IMR-90 (cell line): ENCODE measurements around the gene EFHC1. TPM values are rescaled to one million over a fixed set of nuclear protein-coding genes. Genes with fewer than 3 reads are reported as not detected.

Experiments
- ATAC-seq: fragments of 200-7000 bp; cut with Tn5 transposase; 2 replicates; pipeline ENCODE4 v1.9.1; 2020; ENCODE audit warnings: low read depth, mild to moderate bottlenecking, moderate library complexity
- BruUV-seq: library from RNA; stranded (reverse); fragments of 400-500 nt; replicated peaks from 2 replicates; lab custom pipeline; 2021; lab: Mats Ljungman, UMichigan
- CTCF ChIA-PET: fragments of 300-600 bp; formaldehyde crosslinking; extraction: SDS; loops from one replicate; lab custom pipeline; 2021; ENCODE audit warnings: antibody characterized with exemption; lab: Yijun Ruan, JAX
- POLR2A ChIA-PET: fragments of 300-600 bp; sonication (Branson Sonifier 250); formaldehyde crosslinking; loops from one replicate; lab custom pipeline; 2022; ENCODE audit warnings: antibody characterized with exemption; ENCODE audit not compliant: unreplicated experiment; lab: Charles Lee
- DNase-seq: peaks from one replicate; pipeline ENCODE4 v3.0.0; 2013
- H2AFZ ChIP-seq: replicated peaks from 2 replicates; pipeline ENCODE3; 2013; ENCODE audit warnings: low read length, mild to moderate bottlenecking; ENCODE audit not compliant: poor library complexity
- H2AK5ac ChIP-seq: 2 replicates; pipeline ENCODE4 v1.6.1; 2013; ENCODE audit warnings: low read depth, low read length, inconsistent platforms
- H2AK9ac ChIP-seq: replicated peaks from 2 replicates; pipeline ENCODE3; 2013; ENCODE audit warnings: mild to moderate bottlenecking, low read depth, low read length, moderate library complexity; ENCODE audit not compliant: poor library complexity
- H2BK120ac ChIP-seq: 2 replicates; pipeline ENCODE4 v1.6.1; 2013; ENCODE audit warnings: low read depth, low read length, inconsistent platforms
- H2BK15ac ChIP-seq: 3 replicates; pipeline ENCODE4 v1.6.1; 2013; ENCODE audit warnings: low read depth, low read length, inconsistent platforms
- H2BK20ac ChIP-seq: 2 replicates; pipeline ENCODE4 v1.6.1; 2013; ENCODE audit warnings: low read depth, mild to moderate bottlenecking, inconsistent platforms, low read length, moderate library complexity
- H2BK5ac ChIP-seq: 2 replicates; pipeline ENCODE4 v1.6.1; 2013; ENCODE audit warnings: mild to moderate bottlenecking, low read depth, low read length, inconsistent platforms; ENCODE audit not compliant: poor library complexity, severe bottlenecking
- H3K14ac ChIP-seq: replicated peaks from 2 replicates; pipeline ENCODE4 v1.6.1; 2013; ENCODE audit warnings: low read depth, low read length, inconsistent platforms
- H3K18ac ChIP-seq: 2 replicates; pipeline ENCODE4 v1.6.1; 2013; ENCODE audit warnings: low read depth, low read length, control low read depth
- H3K23ac ChIP-seq: 2 replicates; pipeline ENCODE4 v1.6.1; 2013; ENCODE audit warnings: low read depth, low read length, inconsistent platforms
- H3K27ac ChIP-seq: 2 replicates; pipeline ENCODE4 v1.5.1; 2013; ENCODE audit warnings: mild to moderate bottlenecking, control low read depth, low read length; ENCODE audit not compliant: insufficient read depth
- H3K27me3 ChIP-seq: 2 replicates; pipeline ENCODE4 v1.6.1; 2013; ENCODE audit warnings: low read length; ENCODE audit not compliant: control insufficient read depth, insufficient read depth
- H3K36me3 ChIP-seq: 2 replicates; pipeline ENCODE4 v1.6.1; 2013; ENCODE audit warnings: low read length, mixed read lengths; ENCODE audit not compliant: control insufficient read depth, insufficient read depth
- H3K4ac ChIP-seq: 2 replicates; pipeline ENCODE4 v1.6.1; 2013; ENCODE audit warnings: low read depth, low read length, inconsistent platforms
- H3K4me1 ChIP-seq: 2 replicates; pipeline ENCODE4 v1.6.1; 2013; ENCODE audit warnings: low read length, mixed read lengths; ENCODE audit not compliant: control insufficient read depth, insufficient read depth
- H3K4me2 ChIP-seq: 2 replicates; pipeline ENCODE4 v1.6.1; 2013; ENCODE audit warnings: low read depth, mild to moderate bottlenecking, control low read depth, low read length, moderate library complexity
- H3K4me3 ChIP-seq: 2 replicates; pipeline ENCODE4 v1.5.1; 2013; ENCODE audit warnings: low read depth, mild to moderate bottlenecking, control low read depth, low read length, moderate library complexity; ENCODE audit not compliant: insufficient read depth
- H3K56ac ChIP-seq: 2 replicates; pipeline ENCODE4 v1.6.1; 2013; ENCODE audit warnings: low read length, inconsistent platforms; ENCODE audit not compliant: insufficient read depth; ENCODE audit errors: extremely low read depth
- H3K79me1 ChIP-seq, 2 experiments: 2 replicates each; pipeline ENCODE4 v1.6.1; 2013; ENCODE audit warnings: low read length in 2 of 2, inconsistent platforms in 1 of 2, low read depth in 1 of 2
- H3K9ac ChIP-seq: 2 replicates; pipeline ENCODE4 v1.6.1; 2013; ENCODE audit warnings: low read depth, low read length, control low read depth
- H3K9me1 ChIP-seq: 2 replicates; pipeline ENCODE4 v1.6.1; 2013; ENCODE audit warnings: low read length, inconsistent platforms; ENCODE audit not compliant: insufficient read depth
- H3K9me3 ChIP-seq: 2 replicates; pipeline ENCODE4 v1.6.1; 2013; ENCODE audit warnings: low read length; ENCODE audit not compliant: control insufficient read depth, insufficient read depth
- H4K20me1 ChIP-seq: 2 replicates; pipeline ENCODE4 v1.6.1; 2013; ENCODE audit warnings: low read length, inconsistent platforms; ENCODE audit not compliant: insufficient read depth
- H4K5ac ChIP-seq: 2 replicates; pipeline ENCODE4 v1.6.1; 2013; ENCODE audit warnings: mild to moderate bottlenecking, low read depth, low read length, control low read depth
- H4K8ac ChIP-seq, 2 experiments: 2 replicates each; pipeline ENCODE4 v1.6.1; 2013; ENCODE audit warnings: low read depth in 2 of 2, low read length in 2 of 2, control low read depth in 1 of 2, inconsistent platforms in 1 of 2
- H4K91ac ChIP-seq: 2 replicates; pipeline ENCODE4 v1.6.1; 2013; ENCODE audit warnings: low read depth, low read length, inconsistent platforms; ENCODE audit not compliant: insufficient read depth
- BHLHE40 ChIP-seq: fragments of 150-350 bp; IDR thresholded peaks from 2 replicates; pipeline ENCODE4 v1.6.1; 2016; ENCODE audit warnings: mild to moderate bottlenecking, low read depth, low read length
- CTCF ChIP-seq: conservative IDR thresholded peaks from 2 replicates; pipeline ENCODE4 v1.5.1; 2012; ENCODE audit warnings: mild to moderate bottlenecking, low read depth, low read length, improper control_type of control experiment
- ELK1 ChIP-seq: fragments of 150-350 bp; IDR thresholded peaks from 2 replicates; pipeline ENCODE4 v1.6.1; 2016; ENCODE audit warnings: low read depth, mild to moderate bottlenecking, low read length, moderate library complexity, borderline replicate concordance
- FOS ChIP-seq: fragments of 150-350 bp; IDR thresholded peaks from 2 replicates; pipeline ENCODE4 v1.6.1; 2016; ENCODE audit warnings: low read depth, low read length
- MAFK ChIP-seq: IDR thresholded peaks from 2 replicates; pipeline ENCODE4 v1.6.1; 2012; ENCODE audit warnings: low read depth, low read length, improper control_type of control experiment
- MAZ ChIP-seq: IDR thresholded peaks from 2 replicates; pipeline ENCODE4 v1.6.1; 2012; ENCODE audit warnings: low read depth, mild to moderate bottlenecking, low read length, improper control_type of control experiment, moderate library complexity, borderline replicate concordance
- POLR2A ChIP-seq: IDR thresholded peaks from 2 replicates; pipeline ENCODE4 v1.6.1; 2012; ENCODE audit warnings: mild to moderate bottlenecking, low read depth, low read length
- RAD21 ChIP-seq: IDR thresholded peaks from 2 replicates; pipeline ENCODE4 v1.6.1; 2012; ENCODE audit warnings: low read length, improper control_type of control experiment
- RCOR1 ChIP-seq: IDR thresholded peaks from 2 replicates; pipeline ENCODE4 v1.6.1; 2012; ENCODE audit warnings: mild to moderate bottlenecking, low read length, improper control_type of control experiment; ENCODE audit not compliant: insufficient replicate concordance
- RFX5 ChIP-seq: IDR thresholded peaks from 2 replicates; pipeline ENCODE4 v1.8.0; 2012; ENCODE audit warnings: low read depth, mild to moderate bottlenecking, low read length, moderate library complexity
- WGBS, 2 experiments: methylation state at CpG; one replicate each; pipeline versions ENCODE4 v1.1.5 to v1.1.7; 2013; ENCODE audit warnings: missing lambda C conversion rate in 2 of 2; ENCODE audit not compliant: insufficient read length in 1 of 2; ENCODE audit errors: extremely low coverage in 2 of 2; 5-methylcytosine and 5-hydroxymethylcytosine counted together
- dilution Hi-C: fragments of 300-500 bp; cut with HindIII; formaldehyde crosslinking; loops from one replicate; pipeline ENCODE4 v1.14.3; 2018; ENCODE audit warnings: low sequenced_read_pairs; ENCODE audit not compliant: unreplicated experiment
- in situ Hi-C: fragments of 300-500 bp; cut with MboI; formaldehyde crosslinking; loops from 3 replicates; pipeline ENCODE4 v1.14.3; 2019; ENCODE audit warnings: low sequenced_read_pairs, inconsistent platforms, mixed read lengths
- intact Hi-C: fragments of 100-400 bp; cut with micrococcal nuclease; formaldehyde crosslinking; loops from 2 replicates; pipeline ENCODE4 v1.10.0; 2022
- polyA plus RNA-seq, 3 experiments: library from polyadenylated mRNA; depleted of rRNA; stranded (reverse); fragments of >200 nt; gene quantifications; 2 replicates each; pipeline ENCODE4 v1.2.3, GENCODE V29; 2012; ENCODE audit warnings: low replicate concordance in 1 of 3
- total RNA-seq: library from RNA; depleted of rRNA; stranded (reverse); fragments of >200 nt; gene quantifications from 2 replicates; pipeline ENCODE4 v1.2.3, GENCODE V29; 2012

The EFHC1 gene
- total and polyA plus RNA-seq, 2 of the 4 experiments (the other 2 are of a cell fraction): 14.0 to 23.0 TPM

- Histone ChIP-seq H3K18ac (peak overlapping the region; percentile 47; the same call in 1 of the 2 replicates), H2BK15ac (0 out of 3 replicates have a peak overlapping the region, but pooled peaks have one; percentile 11), H4K5ac (peak overlapping the region; percentile 34; the same call in 1 of the 2 replicates), H3K4me2 (no peak overlapping the region), H3K9me3 (no peaks in the 10 kb centered on the region), H3K9ac (no peak overlapping the region), H3K56ac (no peak overlapping the region), H3K14ac (0 out of 2 replicates have a peak overlapping the region, but pooled peaks have one; percentile 12), H3K4me1 (peaks cover 37% of the 10 kb centered on the region), H2AK5ac (peak overlapping the region; percentile 65), H4K20me1 (peaks cover 72% of the 10 kb centered on the region), H3K27ac (no peak overlapping the region), H3K23ac (peak overlapping the region; percentile 50; the same call in 1 of the 2 replicates), H3K27me3 (no peaks in the 10 kb centered on the region), H3K36me3 (peaks cover 1% of the 10 kb centered on the region; the same call in 1 of the 2 replicates), H4K8ac (peak overlapping the region; percentile 24 to 28; a peak in 3 of 4 replicates), H2AK9ac (no peak overlapping the region), H2BK20ac (no peak overlapping the region), H3K4me3 (no peak overlapping the region), H3K79me1 (peaks cover 6 to 69% of the 10 kb centered on the region in 2 experiments; a peak in 3 of 4 replicates), H2AFZ (no peak overlapping the region), H2BK120ac (no peak overlapping the region), H4K91ac (no peak overlapping the region; the same call in 1 of the 2 replicates), H3K9me1 (peaks cover 41% of the 10 kb centered on the region), H3K4ac (peak overlapping the region; percentile 37), H2BK5ac (peak overlapping the region; percentile 43)
- ChIA-PET POLR2A (no interaction called here), CTCF (no interaction called here)
- WGBS, 2 experiments: 100% methylated on average over 1 of the region's 3 CpGs; no CpG with 5 or more reads in 1 of the 2 experiments
- DNase-seq (no peak), ATAC-seq (no peak)
- intact Hi-C loops: no loop called here
- dilution Hi-C loops: no loop called here
- TF ChIP-seq RAD21: no peak
- TF ChIP-seq RCOR1: no peak
- TF ChIP-seq CTCF: no peak
- no peak for TF ChIP-seq FOS
- TF ChIP-seq ELK1: no peak
- TF ChIP-seq MAFK: no peak
- TF ChIP-seq MAZ: no peak
- no peak for TF ChIP-seq POLR2A
- no peak for TF ChIP-seq BHLHE40
- no peak for TF ChIP-seq RFX5
- in situ Hi-C loops: no loop called here
- no TSS peak for BruUV-seq
Measured at GRCh38 chr6:52564856-52565255, 144.7 kb downstream of the EFHC1 start.
